Stomach (tissue), 4 donors: ENCODE data around the gene DHDDS.

ENCODE experiments used
- CTCF ChIP-seq, 7 experiments: fragments of 450-650 bp in 4 of 7; fragments of 200-600 bp in 3 of 7; sonication (generic) in 3 of 7; IDR thresholded peaks; one replicate each; pipeline ENCODE4 v1.5.1; 2016 to 2019; ENCODE audit warnings: antibody characterized with exemption in 7 of 7, control low read depth in 2 of 7, mild to moderate bottlenecking in 1 of 7
- POLR2AphosphoS5 ChIP-seq, 3 donors: sonication (generic); formaldehyde crosslinking; IDR thresholded peaks; one replicate each; pipeline ENCODE4 v1.6.1; 2016; ENCODE audit warnings: antibody characterized with exemption in 3 of 3

- TF ChIP-seq CTCF (IDR thresholded peaks at IDR 0.05) (no peak), POLR2AphosphoS5 (IDR thresholded peaks at IDR 0.05) (no peak)
Measured at GRCh38 chr1:26493938-26494337, 61.8 kb downstream of the DHDDS start.
